ENCODE data around the gene LFNG.
"Not testable (repeated sequence)": the region's sequence is repeated elsewhere in the genome, so short reads cannot be mapped to it uniquely, and the experiment has no call there.

GRCh38 chr7:2533566-2533965 is 14.0 kb downstream of the LFNG start:
- not testable (repeated sequence) for TF ChIP-seq POLR2G (IDR thresholded peaks at IDR 0.05; ENCODE audit: low read depth, low read length); EZH2 (IDR thresholded peaks at IDR 0.05; ENCODE audit: borderline replicate concordance, low read depth, low read length); STAT5A (IDR thresholded peaks at IDR 0.05; ENCODE audit: borderline replicate concordance, low read length); REST (IDR thresholded peaks at IDR 0.05; ENCODE audit: borderline replicate concordance); REST (CRISPR knock-in tag; IDR thresholded peaks at IDR 0.05; ENCODE audit: low read depth); YY1 (IDR thresholded peaks at IDR 0.05; ENCODE audit: borderline replicate concordance in 1 of 3, control insufficient read depth in 1 of 3, extremely low read depth in 1 of 3, insufficient read depth in 3 of 3, insufficient read length in 1 of 3, insufficient replicate concordance in 2 of 3, low read depth in 1 of 3, low read length in 2 of 3); HDAC2 (IDR thresholded peaks at IDR 0.05); CTCF (IDR thresholded peaks at IDR 0.05 in 2 of 3, conservative IDR thresholded peaks at IDR 0.05 in 1 of 3; ENCODE audit: insufficient read depth in 2 of 3, low read depth in 1 of 3, low read length in 3 of 3); MYBL2 (IDR thresholded peaks at IDR 0.05; ENCODE audit: low read depth); MYBL2 (CRISPR knock-in tag; IDR thresholded peaks at IDR 0.05; ENCODE audit: borderline replicate concordance); SMARCA5 (IDR thresholded peaks at IDR 0.05); CHD2 (IDR thresholded peaks at IDR 0.05; ENCODE audit: low read depth, low read length)
